ENCODE results near the gene ESRRA. TPM values are rescaled to one million over a fixed set of nuclear protein-coding genes. Genes with fewer than 3 reads are reported as not detected.

ESRRA gene
- total and polyA plus RNA-seq, 2 of the 13 experiments (the other 11 are each of a cell fraction or from before 2014, with no cell fraction given), result 18.1 to 36.3 TPM

DNA sequence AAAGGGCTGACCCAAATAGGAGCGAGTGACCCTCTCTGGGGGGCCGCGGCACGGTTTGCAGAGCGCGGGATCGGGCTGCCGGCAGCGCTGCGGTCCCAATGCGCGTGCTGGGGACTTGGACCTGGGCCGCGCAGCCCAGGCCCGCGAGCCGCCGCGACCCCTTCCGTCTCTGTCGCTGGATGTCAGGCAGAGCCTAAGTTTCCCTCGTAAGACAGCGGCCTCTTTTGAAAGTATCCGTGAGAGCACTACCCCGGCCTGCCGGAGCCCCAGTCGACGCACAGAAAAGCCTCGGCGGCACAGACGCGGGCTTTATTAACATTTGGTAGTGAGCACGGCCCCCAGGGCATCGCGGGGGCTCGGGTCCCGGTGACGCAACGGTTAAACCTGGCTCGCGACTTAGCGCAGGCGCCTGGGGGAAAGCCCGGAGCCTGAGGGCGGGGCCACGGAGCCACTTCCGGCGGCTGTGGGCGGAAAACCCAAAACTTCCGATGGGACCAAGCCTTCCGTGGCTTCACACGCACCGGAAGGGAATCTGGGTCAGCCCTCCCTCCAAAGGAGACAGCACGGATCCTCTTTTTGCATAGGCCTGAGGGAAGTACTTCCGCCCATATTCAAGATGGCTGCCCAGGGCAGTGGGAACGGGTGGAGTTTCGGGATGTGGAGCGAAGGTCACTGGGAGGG lies 35.6 kb upstream of the ESRRA start (continued):
- TF ChIP-seq, protein P1, sequence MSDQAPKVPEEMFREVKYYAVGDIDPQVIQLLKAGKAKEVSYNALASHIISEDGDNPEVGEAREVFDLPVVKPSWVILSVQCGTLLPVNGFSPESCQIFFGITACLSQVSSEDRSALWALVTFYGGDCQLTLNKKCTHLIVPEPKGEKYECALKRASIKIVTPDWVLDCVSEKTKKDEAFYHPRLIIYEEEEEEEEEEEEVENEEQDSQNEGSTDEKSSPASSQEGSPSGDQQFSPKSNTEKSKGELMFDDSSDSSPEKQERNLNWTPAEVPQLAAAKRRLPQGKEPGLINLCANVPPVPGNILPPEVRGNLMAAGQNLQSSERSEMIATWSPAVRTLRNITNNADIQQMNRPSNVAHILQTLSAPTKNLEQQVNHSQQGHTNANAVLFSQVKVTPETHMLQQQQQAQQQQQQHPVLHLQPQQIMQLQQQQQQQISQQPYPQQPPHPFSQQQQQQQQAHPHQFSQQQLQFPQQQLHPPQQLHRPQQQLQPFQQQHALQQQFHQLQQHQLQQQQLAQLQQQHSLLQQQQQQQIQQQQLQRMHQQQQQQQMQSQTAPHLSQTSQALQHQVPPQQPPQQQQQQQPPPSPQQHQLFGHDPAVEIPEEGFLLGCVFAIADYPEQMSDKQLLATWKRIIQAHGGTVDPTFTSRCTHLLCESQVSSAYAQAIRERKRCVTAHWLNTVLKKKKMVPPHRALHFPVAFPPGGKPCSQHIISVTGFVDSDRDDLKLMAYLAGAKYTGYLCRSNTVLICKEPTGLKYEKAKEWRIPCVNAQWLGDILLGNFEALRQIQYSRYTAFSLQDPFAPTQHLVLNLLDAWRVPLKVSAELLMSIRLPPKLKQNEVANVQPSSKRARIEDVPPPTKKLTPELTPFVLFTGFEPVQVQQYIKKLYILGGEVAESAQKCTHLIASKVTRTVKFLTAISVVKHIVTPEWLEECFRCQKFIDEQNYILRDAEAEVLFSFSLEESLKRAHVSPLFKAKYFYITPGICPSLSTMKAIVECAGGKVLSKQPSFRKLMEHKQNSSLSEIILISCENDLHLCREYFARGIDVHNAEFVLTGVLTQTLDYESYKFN (CRISPR knock-in tag; conservative IDR thresholded peaks at IDR 0.05), result 0 out of 2 replicates have a peak, but pooled peaks have one; percentile 38
- no peak for TF ChIP-seq SYNCRIP (IDR thresholded peaks at IDR 0.05; ENCODE audit: insufficient read depth, low read depth, low read length)
- TF ChIP-seq, protein P2, sequence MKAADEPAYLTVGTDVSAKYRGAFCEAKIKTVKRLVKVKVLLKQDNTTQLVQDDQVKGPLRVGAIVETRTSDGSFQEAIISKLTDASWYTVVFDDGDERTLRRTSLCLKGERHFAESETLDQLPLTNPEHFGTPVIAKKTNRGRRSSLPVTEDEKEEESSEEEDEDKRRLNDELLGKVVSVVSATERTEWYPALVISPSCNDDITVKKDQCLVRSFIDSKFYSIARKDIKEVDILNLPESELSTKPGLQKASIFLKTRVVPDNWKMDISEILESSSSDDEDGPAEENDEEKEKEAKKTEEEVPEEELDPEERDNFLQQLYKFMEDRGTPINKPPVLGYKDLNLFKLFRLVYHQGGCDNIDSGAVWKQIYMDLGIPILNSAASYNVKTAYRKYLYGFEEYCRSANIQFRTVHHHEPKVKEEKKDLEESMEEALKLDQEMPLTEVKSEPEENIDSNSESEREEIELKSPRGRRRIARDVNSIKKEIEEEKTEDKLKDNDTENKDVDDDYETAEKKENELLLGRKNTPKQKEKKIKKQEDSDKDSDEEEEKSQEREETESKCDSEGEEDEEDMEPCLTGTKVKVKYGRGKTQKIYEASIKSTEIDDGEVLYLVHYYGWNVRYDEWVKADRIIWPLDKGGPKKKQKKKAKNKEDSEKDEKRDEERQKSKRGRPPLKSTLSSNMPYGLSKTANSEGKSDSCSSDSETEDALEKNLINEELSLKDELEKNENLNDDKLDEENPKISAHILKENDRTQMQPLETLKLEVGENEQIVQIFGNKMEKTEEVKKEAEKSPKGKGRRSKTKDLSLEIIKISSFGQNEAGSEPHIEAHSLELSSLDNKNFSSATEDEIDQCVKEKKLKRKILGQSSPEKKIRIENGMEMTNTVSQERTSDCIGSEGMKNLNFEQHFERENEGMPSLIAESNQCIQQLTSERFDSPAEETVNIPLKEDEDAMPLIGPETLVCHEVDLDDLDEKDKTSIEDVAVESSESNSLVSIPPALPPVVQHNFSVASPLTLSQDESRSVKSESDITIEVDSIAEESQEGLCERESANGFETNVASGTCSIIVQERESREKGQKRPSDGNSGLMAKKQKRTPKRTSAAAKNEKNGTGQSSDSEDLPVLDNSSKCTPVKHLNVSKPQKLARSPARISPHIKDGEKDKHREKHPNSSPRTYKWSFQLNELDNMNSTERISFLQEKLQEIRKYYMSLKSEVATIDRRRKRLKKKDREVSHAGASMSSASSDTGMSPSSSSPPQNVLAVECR (CRISPR knock-in tag; IDR thresholded peaks at IDR 0.05; ENCODE audit: borderline replicate concordance), result peak; percentile 79; the same call in 1 of the 2 replicates
- TF ChIP-seq BRCA1 (CRISPR knock-in tag; IDR thresholded peaks at IDR 0.05), result 0 out of 2 replicates have a peak, but pooled peaks have one; percentile 28
- TF ChIP-seq, protein P3, sequence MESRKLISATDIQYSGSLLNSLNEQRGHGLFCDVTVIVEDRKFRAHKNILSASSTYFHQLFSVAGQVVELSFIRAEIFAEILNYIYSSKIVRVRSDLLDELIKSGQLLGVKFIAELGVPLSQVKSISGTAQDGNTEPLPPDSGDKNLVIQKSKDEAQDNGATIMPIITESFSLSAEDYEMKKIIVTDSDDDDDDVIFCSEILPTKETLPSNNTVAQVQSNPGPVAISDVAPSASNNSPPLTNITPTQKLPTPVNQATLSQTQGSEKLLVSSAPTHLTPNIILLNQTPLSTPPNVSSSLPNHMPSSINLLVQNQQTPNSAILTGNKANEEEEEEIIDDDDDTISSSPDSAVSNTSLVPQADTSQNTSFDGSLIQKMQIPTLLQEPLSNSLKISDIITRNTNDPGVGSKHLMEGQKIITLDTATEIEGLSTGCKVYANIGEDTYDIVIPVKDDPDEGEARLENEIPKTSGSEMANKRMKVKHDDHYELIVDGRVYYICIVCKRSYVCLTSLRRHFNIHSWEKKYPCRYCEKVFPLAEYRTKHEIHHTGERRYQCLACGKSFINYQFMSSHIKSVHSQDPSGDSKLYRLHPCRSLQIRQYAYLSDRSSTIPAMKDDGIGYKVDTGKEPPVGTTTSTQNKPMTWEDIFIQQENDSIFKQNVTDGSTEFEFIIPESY (CRISPR knock-in tag; IDR thresholded peaks at IDR 0.05), result no peak; the same call in 1 of the 2 replicates
- TF ChIP-seq NCOA5 (CRISPR knock-in tag; IDR thresholded peaks at IDR 0.05), result no peak
- TF ChIP-seq, protein P4, sequence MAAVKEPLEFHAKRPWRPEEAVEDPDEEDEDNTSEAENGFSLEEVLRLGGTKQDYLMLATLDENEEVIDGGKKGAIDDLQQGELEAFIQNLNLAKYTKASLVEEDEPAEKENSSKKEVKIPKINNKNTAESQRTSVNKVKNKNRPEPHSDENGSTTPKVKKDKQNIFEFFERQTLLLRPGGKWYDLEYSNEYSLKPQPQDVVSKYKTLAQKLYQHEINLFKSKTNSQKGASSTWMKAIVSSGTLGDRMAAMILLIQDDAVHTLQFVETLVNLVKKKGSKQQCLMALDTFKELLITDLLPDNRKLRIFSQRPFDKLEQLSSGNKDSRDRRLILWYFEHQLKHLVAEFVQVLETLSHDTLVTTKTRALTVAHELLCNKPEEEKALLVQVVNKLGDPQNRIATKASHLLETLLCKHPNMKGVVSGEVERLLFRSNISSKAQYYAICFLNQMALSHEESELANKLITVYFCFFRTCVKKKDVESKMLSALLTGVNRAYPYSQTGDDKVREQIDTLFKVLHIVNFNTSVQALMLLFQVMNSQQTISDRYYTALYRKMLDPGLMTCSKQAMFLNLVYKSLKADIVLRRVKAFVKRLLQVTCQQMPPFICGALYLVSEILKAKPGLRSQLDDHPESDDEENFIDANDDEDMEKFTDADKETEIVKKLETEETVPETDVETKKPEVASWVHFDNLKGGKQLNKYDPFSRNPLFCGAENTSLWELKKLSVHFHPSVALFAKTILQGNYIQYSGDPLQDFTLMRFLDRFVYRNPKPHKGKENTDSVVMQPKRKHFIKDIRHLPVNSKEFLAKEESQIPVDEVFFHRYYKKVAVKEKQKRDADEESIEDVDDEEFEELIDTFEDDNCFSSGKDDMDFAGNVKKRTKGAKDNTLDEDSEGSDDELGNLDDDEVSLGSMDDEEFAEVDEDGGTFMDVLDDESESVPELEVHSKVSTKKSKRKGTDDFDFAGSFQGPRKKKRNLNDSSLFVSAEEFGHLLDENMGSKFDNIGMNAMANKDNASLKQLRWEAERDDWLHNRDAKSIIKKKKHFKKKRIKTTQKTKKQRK (IDR thresholded peaks at IDR 0.05; ENCODE audit: low read length), result no peak
- TF ChIP-seq ZFYVE20 (CRISPR knock-in tag; IDR thresholded peaks at IDR 0.05; ENCODE audit: borderline replicate concordance, low read depth), result no peak
- 0 out of 2 replicates have a peak, but pooled peaks have one; percentile 7 for TF ChIP-seq CCDC6 (CRISPR knock-in tag; IDR thresholded peaks at IDR 0.05)
- TF ChIP-seq ZNF232 (CRISPR knock-in tag; IDR thresholded peaks at IDR 0.05; ENCODE audit: borderline replicate concordance), result no peak
- TF ChIP-seq GABPA (IDR thresholded peaks at IDR 0.05; ENCODE audit: low read depth, low read length), result peak; percentile 99
- peak; percentile 98 for TF ChIP-seq GABPA (CRISPR knock-in tag; IDR thresholded peaks at IDR 0.05; ENCODE audit: low read depth)
- no peak for TF ChIP-seq ZNF20 (CRISPR knock-in tag; IDR thresholded peaks at IDR 0.05)
- TF ChIP-seq ZC3H13 (CRISPR knock-in tag; IDR thresholded peaks at IDR 0.05), result peak; percentile 88
- TF ChIP-seq POLR2G (IDR thresholded peaks at IDR 0.05; ENCODE audit: low read depth, low read length), result peak; percentile 70; the same call in 1 of the 2 replicates
